ENCODE data around the gene FIBCD1. TPM values are rescaled to one million over a fixed set of nuclear protein-coding genes. Genes with fewer than 3 reads are reported as not detected.

Gene FIBCD1
- total and polyA plus RNA-seq, 2 of the 8 experiments (the other 6 are each of a cell fraction or from before 2014, with no cell fraction given), result 6.1 to 8.8 TPM

GRCh38 chr9:130938652-130939404, at the start of gene FIBCD1 (continued):
- peak; percentile 82; the same call in 1 of the 2 replicates for TF ChIP-seq RBBP5 (IDR thresholded peaks at IDR 0.05; ENCODE audit: borderline replicate concordance, low read depth, low read length)
- no peak for TF ChIP-seq MAFK (IDR thresholded peaks at IDR 0.05; ENCODE audit: low read depth, low read length)
- TF ChIP-seq BACH1 (IDR thresholded peaks at IDR 0.05; ENCODE audit: low read length), result no peak
- TF ChIP-seq YY1 (IDR thresholded peaks at IDR 0.05; ENCODE audit: low read depth, low read length), result peak; percentile 37; the same call in 1 of the 2 replicates
- peak; percentile 73 for TF ChIP-seq CTBP2 (IDR thresholded peaks at IDR 0.05; ENCODE audit: borderline replicate concordance, insufficient read depth, insufficient read length, low read length)
- peak in 1 of 2 experiments; percentile 8; a peak in 1 of 3 replicates for TF ChIP-seq EP300 (IDR thresholded peaks at IDR 0.05; ENCODE audit: borderline replicate concordance in 1 of 2, low read depth in 2 of 2, low read length in 2 of 2)
- peak; percentile 17 for TF ChIP-seq EZH2 (IDR thresholded peaks at IDR 0.05; ENCODE audit: low read depth, low read length, severe bottlenecking)
- 0 out of 2 replicates have a peak, but pooled peaks have one; percentile 42 for TF ChIP-seq GABPA (IDR thresholded peaks at IDR 0.05; ENCODE audit: borderline replicate concordance, insufficient read depth, low read length)
- no peak for TF ChIP-seq SP4 (IDR thresholded peaks at IDR 0.05; ENCODE audit: low read length)
- TF ChIP-seq SIX5 (IDR thresholded peaks at IDR 0.05; ENCODE audit: low read depth, low read length), result no peak
- no peak for TF ChIP-seq HDAC6 (IDR thresholded peaks at IDR 0.05; ENCODE audit: low read depth, low read length)
- 0 out of 2 replicates have a peak, but pooled peaks have one; percentile 28 for TF ChIP-seq SUZ12 (IDR thresholded peaks at IDR 0.05; ENCODE audit: low read length)
- TF ChIP-seq TAF1 (IDR thresholded peaks at IDR 0.05; ENCODE audit: low read depth, low read length), result peak; percentile 22; the same call in 1 of the 2 replicates
- TF ChIP-seq TEAD4 (IDR thresholded peaks at IDR 0.05; ENCODE audit: low read depth, low read length), result no peak
- no peak for TF ChIP-seq JUND (IDR thresholded peaks at IDR 0.05; ENCODE audit: low read length)
- no peak for TF ChIP-seq SIRT6 (IDR thresholded peaks at IDR 0.05; ENCODE audit: low read length)
- peak; percentile 86 for TF ChIP-seq KDM4A (IDR thresholded peaks at IDR 0.05; ENCODE audit: low read depth, low read length, severe bottlenecking)
